HFF-Myc (cell line): ENCODE data around the gene SLK.

Experiments used
- DNase-seq: peaks from one replicate; pipeline ENCODE4 v3.0.0-alpha.2; 2011; ENCODE audit warnings: low read depth; ENCODE audit errors: extremely low read depth
- H3K4me3 ChIP-seq: replicated peaks from 2 replicates; pipeline ENCODE4 v1.5.1; 2011; ENCODE audit warnings: low read depth, mild to moderate bottlenecking, control low read depth, low read length
- TF ChIP-seq, protein P1 (sequence below): IDR thresholded peaks from 2 replicates; pipeline ENCODE4 v1.5.1; 2012; ENCODE audit warnings: mild to moderate bottlenecking, low read depth, low read length, control low read depth; ENCODE audit errors: missing control alignments

The SLK gene

DNA sequence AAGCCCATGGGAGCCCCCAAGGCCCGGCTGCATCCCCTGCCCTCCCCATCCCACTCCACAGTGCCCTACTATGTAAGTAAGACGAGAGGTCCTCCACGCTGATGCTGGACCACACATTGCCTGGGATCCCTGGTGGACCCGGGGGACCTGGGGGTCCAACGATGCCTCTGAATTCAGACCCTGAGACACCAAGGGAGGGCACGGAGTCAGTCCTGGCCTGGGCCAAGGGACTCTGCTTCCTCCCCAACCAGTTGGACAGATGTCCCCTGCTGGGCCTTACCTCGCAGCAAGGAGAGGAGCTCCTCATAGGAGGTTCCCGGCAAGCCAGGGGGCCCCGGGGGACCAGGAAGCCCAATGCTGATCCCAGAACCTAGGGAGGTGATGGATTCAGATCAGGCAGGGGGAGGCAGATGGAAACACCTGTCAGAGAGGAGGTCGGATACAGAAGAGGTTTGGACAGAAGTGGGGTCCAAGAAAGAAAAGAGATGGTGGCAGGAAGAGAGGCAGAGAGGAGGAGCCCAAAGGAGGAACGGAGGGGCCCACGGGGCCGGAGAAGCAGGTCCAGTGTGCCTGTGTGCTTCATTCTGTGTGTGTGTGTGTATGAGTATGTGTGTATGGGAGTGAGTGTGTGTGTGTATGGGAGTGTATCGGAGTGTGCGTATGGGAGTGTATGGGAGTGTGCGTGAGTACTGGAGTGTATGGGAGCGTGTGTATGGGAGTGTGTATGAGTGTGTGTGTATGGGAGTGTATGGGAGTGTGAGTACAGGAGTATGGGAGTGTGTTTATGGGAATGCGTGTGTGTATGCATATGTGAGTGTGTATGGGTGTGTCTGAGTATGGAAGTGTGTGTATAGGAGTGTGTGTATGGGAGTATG, 68.5 kb downstream of the SLK start:
- no peak overlapping the region for H3K4me3 ChIP-seq
- TF ChIP-seq, protein P1, sequence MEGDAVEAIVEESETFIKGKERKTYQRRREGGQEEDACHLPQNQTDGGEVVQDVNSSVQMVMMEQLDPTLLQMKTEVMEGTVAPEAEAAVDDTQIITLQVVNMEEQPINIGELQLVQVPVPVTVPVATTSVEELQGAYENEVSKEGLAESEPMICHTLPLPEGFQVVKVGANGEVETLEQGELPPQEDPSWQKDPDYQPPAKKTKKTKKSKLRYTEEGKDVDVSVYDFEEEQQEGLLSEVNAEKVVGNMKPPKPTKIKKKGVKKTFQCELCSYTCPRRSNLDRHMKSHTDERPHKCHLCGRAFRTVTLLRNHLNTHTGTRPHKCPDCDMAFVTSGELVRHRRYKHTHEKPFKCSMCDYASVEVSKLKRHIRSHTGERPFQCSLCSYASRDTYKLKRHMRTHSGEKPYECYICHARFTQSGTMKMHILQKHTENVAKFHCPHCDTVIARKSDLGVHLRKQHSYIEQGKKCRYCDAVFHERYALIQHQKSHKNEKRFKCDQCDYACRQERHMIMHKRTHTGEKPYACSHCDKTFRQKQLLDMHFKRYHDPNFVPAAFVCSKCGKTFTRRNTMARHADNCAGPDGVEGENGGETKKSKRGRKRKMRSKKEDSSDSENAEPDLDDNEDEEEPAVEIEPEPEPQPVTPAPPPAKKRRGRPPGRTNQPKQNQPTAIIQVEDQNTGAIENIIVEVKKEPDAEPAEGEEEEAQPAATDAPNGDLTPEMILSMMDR, result no peak
- DNase-seq, result no peak

DNA sequence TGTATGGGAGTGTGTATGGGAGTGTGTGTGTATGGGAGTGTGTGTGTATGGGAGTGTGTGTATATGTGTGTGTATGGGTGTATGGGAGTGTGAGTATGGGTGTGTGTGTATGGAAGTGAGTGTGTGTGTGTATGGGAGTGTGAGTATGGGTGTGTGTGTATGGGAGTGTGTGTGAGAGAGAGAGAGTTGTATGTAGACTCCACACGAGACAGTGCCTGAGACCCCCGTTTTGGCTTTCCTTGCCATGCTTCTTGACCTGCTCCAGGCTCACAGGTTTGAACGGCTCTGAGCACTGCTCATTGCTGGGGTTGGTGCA, 69.1 kb downstream of the SLK start:
- H3K4me3 ChIP-seq, result no peak overlapping the region
- TF ChIP-seq, protein P1, result no peak
- DNase-seq, result no peak

DNA sequence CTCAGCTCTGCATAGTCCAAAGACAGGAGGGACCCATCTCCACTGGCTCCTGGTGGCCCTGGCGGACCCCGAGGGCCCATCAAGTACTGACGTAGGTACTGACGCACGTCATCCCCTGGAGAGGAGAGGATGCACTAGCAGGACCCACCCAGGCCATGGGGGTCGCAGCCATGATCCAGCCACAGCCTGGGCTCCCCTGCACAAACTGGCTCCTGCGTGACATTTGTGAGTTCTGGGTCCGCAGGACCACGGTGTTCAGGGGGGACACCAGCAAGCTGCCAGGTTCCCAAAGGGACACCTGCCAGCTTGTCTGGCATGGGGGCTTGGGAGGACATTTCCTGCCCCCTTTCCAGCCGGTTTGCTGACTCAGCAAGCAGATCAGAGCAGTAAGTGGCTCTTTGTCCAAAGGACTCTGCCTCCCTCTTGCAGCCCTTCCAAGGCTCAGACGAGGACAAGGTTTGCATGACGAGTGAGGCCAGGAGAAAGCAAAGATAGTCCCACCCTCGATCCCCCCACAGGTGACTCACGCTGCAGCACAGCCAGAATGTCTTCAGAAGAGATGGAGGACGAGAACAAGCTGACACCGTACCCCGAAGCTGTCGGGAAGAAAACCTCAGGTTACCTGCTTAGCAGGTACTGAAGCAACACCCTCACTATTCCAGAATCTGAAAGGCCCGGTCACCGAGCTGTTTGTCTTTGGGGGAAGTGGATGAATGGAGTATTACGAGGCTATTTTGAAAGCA, 69.7 kb downstream of the SLK start:
- DNase-seq, result no peak
- TF ChIP-seq, protein P1, result no peak
- H3K4me3 ChIP-seq, result no peak overlapping the region

DNA sequence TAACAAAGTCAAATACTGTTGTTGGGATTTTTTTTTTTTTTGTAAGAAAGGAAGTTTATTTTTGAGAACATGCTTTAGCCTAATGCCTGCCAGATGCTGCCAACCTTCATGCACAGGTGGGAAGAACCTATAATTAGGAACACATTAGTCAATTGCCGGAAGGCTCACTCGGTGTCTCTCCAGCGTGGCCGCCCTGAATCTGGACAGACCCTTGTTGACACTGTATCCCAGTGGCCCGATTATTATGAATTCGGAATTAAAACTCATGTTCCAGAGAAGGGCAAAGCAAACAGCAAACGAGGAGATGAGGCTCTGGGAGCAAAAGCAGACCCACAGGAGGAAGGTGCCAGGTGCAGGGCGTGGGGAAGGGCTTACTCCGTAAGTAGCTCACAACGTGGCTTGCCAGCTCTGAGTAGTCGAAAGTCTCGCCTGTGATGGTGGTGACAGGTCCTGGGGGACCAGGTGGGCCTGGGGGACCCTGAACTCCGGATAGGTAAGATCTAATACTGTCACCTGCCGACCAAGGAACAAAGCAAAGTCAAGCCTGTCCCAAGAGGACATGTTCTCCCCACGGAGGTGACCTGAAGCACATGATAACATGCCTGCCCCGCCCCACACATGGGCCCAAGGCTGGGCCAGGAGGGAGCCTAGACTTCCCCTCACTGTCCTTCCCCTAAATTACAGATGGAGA, 70.5 kb downstream of the SLK start:
- TF ChIP-seq, protein P1, result no peak
- DNase-seq, result no peak
- H3K4me3 ChIP-seq, result no peak overlapping the region

DNA sequence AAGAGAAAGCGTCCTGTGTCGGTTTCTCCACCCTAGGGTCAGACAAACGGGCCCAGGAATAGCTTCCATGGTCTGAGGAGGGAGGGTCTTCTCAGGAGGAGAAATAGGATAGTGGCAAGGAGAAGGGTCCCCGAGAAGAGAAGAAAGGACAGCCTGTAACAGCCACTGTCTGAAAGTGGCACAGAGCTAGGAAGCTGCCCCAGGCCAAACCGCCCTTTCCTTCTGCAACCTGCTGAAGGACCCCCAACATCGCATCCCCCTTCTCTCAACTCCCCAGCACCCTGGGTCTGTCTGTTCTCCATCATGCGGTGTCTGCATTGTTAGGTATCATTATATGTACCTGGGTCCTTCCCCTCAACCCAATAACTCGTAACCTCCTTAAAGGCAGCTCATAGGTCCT, 71.6 kb downstream of the SLK start:
- H3K4me3 ChIP-seq, result no peak overlapping the region
- TF ChIP-seq, protein P1, result no peak
- DNase-seq, result no peak

DNA sequence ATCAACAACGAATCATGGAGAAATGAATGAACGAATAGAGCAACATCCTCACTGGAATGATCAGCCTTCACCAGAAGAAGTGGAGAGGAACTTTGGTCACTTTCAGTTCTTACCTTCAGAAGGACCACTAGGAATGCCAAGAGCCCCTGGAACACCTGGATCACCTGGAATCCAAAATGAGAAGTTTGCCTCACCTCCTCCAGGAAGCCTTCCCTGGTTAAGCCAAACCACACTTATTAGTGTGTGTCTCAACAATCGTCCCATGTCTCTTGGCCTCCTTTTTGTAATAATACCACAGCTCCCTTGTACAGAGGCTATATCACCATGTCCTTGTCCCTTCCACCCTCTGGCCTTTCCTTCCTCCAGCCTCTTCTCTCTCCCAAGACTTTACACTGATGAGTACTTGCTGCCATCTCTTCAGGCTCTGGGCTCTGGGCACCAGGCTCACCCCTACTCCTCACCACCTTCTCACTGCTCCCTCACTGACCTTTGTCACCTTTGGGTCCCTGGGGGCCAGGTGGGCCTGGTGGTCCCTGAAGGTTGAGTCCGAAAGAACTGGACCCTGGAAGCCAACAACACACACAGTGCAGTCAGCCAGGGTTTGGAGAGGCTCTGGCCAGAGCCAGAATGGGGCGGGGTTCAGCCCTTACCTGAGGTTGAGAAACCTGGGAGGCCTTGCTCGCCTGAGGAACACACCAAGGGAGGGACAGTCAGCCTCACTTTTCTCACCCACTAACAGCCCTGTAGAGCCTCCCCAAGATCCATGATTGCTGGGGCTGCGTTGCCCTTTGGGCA, 72.2 kb downstream of the SLK start:
- TF ChIP-seq, protein P1, result no peak
- no peak for DNase-seq
- H3K4me3 ChIP-seq, result no peak overlapping the region
